ENCODE results near the gene ATP2B3. TPM values are rescaled to one million over a fixed set of nuclear protein-coding genes. Genes with fewer than 3 reads are reported as not detected.
"Not testable (repeated sequence)": the region's sequence is repeated elsewhere in the genome, so short reads cannot be mapped to it uniquely, and the experiment has no call there.

ATP2B3 gene
- total RNA-seq, 1 donor from 2014 or later, result 0.25 TPM

GRCh38 chrX:153603131-153603656 is 85.8 kb downstream of the ATP2B3 start:
- TF ChIP-seq POLR2A (IDR thresholded peaks at IDR 0.05) (no peak), POLR2AphosphoS5 (IDR thresholded peaks at IDR 0.05; ENCODE audit: insufficient read depth in 1 of 2, low read depth in 1 of 2) (no peak)
- TF ChIP-seq, protein P1, sequence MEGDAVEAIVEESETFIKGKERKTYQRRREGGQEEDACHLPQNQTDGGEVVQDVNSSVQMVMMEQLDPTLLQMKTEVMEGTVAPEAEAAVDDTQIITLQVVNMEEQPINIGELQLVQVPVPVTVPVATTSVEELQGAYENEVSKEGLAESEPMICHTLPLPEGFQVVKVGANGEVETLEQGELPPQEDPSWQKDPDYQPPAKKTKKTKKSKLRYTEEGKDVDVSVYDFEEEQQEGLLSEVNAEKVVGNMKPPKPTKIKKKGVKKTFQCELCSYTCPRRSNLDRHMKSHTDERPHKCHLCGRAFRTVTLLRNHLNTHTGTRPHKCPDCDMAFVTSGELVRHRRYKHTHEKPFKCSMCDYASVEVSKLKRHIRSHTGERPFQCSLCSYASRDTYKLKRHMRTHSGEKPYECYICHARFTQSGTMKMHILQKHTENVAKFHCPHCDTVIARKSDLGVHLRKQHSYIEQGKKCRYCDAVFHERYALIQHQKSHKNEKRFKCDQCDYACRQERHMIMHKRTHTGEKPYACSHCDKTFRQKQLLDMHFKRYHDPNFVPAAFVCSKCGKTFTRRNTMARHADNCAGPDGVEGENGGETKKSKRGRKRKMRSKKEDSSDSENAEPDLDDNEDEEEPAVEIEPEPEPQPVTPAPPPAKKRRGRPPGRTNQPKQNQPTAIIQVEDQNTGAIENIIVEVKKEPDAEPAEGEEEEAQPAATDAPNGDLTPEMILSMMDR (IDR thresholded peaks at IDR 0.05), result no peak
- intact Hi-C loops (cut with DNase I), result no loop called here
- no peaks in the 10 kb centered on the region for H3K27me3 ChIP-seq
- no peaks in the 10 kb centered on the region for H3K9me3 ChIP-seq
- no peak overlapping the region for H3K27ac ChIP-seq
- peaks cover 7% of the 10 kb centered on the region for H3K4me1 ChIP-seq
- no peak for DNase-seq (ENCODE audit: extremely low spot score in 2 of 2)
- no peak overlapping the region for H3K4me3 ChIP-seq
- no peaks in the 10 kb centered on the region for H3K36me3 ChIP-seq

GRCh38 chrX:153604666-153605380 is 87.4 kb downstream of the ATP2B3 start:
- DNase-seq (ENCODE audit: extremely low spot score in 2 of 2); intact Hi-C loops (cut with DNase I); H3K36me3 ChIP-seq; H3K9me3 ChIP-seq; H3K27me3 ChIP-seq; H3K4me1 ChIP-seq; H3K4me3 ChIP-seq; H3K27ac ChIP-seq: not testable (repeated sequence)

GRCh38 chrX:153606503-153606902 is 89.1 kb downstream of the ATP2B3 start:
- intact Hi-C loops (cut with DNase I), result no loop called here
- no peaks in the 10 kb centered on the region for H3K27me3 ChIP-seq
- no peaks in the 10 kb centered on the region for H3K36me3 ChIP-seq
- H3K4me3 ChIP-seq, result no peak overlapping the region
- DNase-seq (ENCODE audit: extremely low spot score in 2 of 2), result no peak
- TF ChIP-seq, protein P1 (IDR thresholded peaks at IDR 0.05), result no peak
- TF ChIP-seq POLR2AphosphoS5 (IDR thresholded peaks at IDR 0.05; ENCODE audit: insufficient read depth in 1 of 2, low read depth in 1 of 2) (no peak), POLR2A (IDR thresholded peaks at IDR 0.05) (no peak)
- H3K4me1 ChIP-seq, result peaks cover 8% of the 10 kb centered on the region
- H3K9me3 ChIP-seq, result no peaks in the 10 kb centered on the region
- no peak overlapping the region for H3K27ac ChIP-seq

DNA sequence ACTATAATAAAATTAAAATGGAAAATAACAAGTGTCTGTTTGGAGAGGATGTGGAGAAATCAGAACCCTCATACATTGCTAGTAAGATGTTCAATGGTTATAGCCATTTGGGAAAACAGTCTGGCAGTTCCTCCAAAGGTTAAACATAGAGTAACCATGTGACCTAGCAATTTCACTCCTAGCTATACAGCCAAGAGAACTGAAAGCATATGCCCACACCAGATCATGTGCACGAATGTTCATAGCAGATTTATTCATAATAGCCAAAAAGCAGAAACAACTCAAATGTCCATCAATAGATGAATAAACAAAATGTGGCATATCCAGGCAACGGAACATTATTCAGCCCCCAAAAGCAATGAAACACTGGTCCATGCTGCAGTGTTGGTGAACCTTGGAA is 90.9 kb downstream of the ATP2B3 start:
- no peaks in the 10 kb centered on the region for H3K36me3 ChIP-seq
- no peaks in the 10 kb centered on the region for H3K27me3 ChIP-seq
- H3K9me3 ChIP-seq, result no peaks in the 10 kb centered on the region
- DNase-seq (ENCODE audit: extremely low spot score in 2 of 2), result no peak
- no peak overlapping the region for H3K4me3 ChIP-seq
- peaks cover 8% of the 10 kb centered on the region for H3K4me1 ChIP-seq
- TF ChIP-seq, protein P1 (IDR thresholded peaks at IDR 0.05), result no peak
- no peak for TF ChIP-seq POLR2A (IDR thresholded peaks at IDR 0.05)
- TF ChIP-seq POLR2AphosphoS5 (IDR thresholded peaks at IDR 0.05; ENCODE audit: insufficient read depth in 1 of 2, low read depth in 1 of 2), result no peak
- intact Hi-C loops (cut with DNase I), result no loop called here
- H3K27ac ChIP-seq, result no peak overlapping the region

DNA sequence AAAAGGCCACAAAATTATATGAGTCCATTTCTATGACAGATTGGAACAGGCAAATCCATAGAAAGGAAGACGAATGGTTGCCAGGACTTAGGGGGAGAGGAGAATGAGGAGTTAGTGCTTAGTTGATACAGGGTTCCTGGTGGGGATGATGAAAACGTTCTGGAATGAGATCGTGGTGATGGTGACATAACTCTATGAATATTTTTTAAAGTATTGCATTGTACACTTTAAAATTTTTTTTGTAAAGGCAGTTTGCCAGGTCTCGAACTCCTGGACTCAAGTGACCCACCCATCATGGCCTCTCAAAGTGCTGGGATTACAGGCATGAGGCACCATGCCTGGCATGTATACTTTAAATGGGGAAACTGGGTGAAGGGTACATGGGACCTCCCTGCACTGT is 91.4 kb downstream of the ATP2B3 start:
- no peaks in the 10 kb centered on the region for H3K36me3 ChIP-seq
- DNase-seq (ENCODE audit: extremely low spot score in 2 of 2), result no peak
- no peak overlapping the region for H3K27ac ChIP-seq
- no peaks in the 10 kb centered on the region for H3K27me3 ChIP-seq
- H3K4me3 ChIP-seq, result no peak overlapping the region
- H3K4me1 ChIP-seq, result peaks cover 8% of the 10 kb centered on the region
- TF ChIP-seq POLR2AphosphoS5 (IDR thresholded peaks at IDR 0.05; ENCODE audit: insufficient read depth in 1 of 2, low read depth in 1 of 2), result no peak
- TF ChIP-seq, protein P1 (IDR thresholded peaks at IDR 0.05), result no peak
- no peak for TF ChIP-seq POLR2A (IDR thresholded peaks at IDR 0.05)
- no peaks in the 10 kb centered on the region for H3K9me3 ChIP-seq
- intact Hi-C loops (cut with DNase I), result no loop called here
